ENCODE measurements around the gene FRMPD4. TPM values are rescaled to one million over a fixed set of nuclear protein-coding genes. Genes with fewer than 3 reads are reported as not detected.
A peak's percentile ranks its signal among the peaks of the same experiment; 100 is the strongest.

The FRMPD4 gene
- total RNA-seq, 1 donor from 2014 or later, result 1.2 TPM

- intact Hi-C loops (cut with DNase I), result no loop called here
- ATAC-seq (no peak), DNase-seq (ENCODE audit: missing footprints) (no peak)
These were observed 192.6 kb downstream of the FRMPD4 start for GRCh38 chrX:12330841-12331240.

GRCh38 chrX:12332786-12333347 lies 194.6 kb downstream of the FRMPD4 start:
- intact Hi-C loops (cut with DNase I), result no loop called here
- no peak for DNase-seq (ENCODE audit: missing footprints)
- ATAC-seq, result no peak

GRCh38 chrX:12339921-12340320 lies 201.6 kb downstream of the FRMPD4 start:
- no peak for ATAC-seq
- intact Hi-C loops (cut with DNase I), result no loop called here
- no peak for DNase-seq (ENCODE audit: missing footprints)

- ATAC-seq (no peak), DNase-seq (ENCODE audit: missing footprints) (no peak)
- intact Hi-C loops (cut with DNase I), result no loop called here
These were observed 206.7 kb downstream of the FRMPD4 start for GRCh38 chrX:12344954-12345353.

GRCh38 chrX:12349201-12349600 lies 210.9 kb downstream of the FRMPD4 start:
- no peak for DNase-seq (ENCODE audit: missing footprints)
- ATAC-seq, result no peak
- intact Hi-C loops (cut with DNase I), result no loop called here

- intact Hi-C loops (cut with DNase I), result no loop called here
- ATAC-seq, result no peak
- DNase-seq (ENCODE audit: missing footprints), result no peak
These were observed 214.6 kb downstream of the FRMPD4 start for GRCh38 chrX:12352922-12353321.

- intact Hi-C loops (cut with DNase I), result no loop called here
- ATAC-seq, result no peak
- DNase-seq (ENCODE audit: missing footprints), result no peak
These were observed 222.1 kb downstream of the FRMPD4 start for GRCh38 chrX:12360383-12360782.

GRCh38 chrX:12360986-12361598 lies 222.8 kb downstream of the FRMPD4 start:
- no peak for ATAC-seq
- intact Hi-C loops (cut with DNase I), result no loop called here

GRCh38 chrX:12363216-12363615 lies 224.9 kb downstream of the FRMPD4 start:
- ATAC-seq (no peak), DNase-seq (ENCODE audit: missing footprints) (no peak)
- intact Hi-C loops (cut with DNase I), result no loop called here

More at GRCh38 chrX:12360986-12361598, 222.8 kb downstream of the FRMPD4 start:
- no peak for DNase-seq (ENCODE audit: missing footprints)

GRCh38 chrX:12366440-12366839 lies 228.2 kb downstream of the FRMPD4 start:
- DNase-seq (ENCODE audit: missing footprints), result no peak
- intact Hi-C loops (cut with DNase I), result no loop called here
- no peak for ATAC-seq

- DNase-seq (ENCODE audit: missing footprints) (no peak), ATAC-seq (no peak)
- intact Hi-C loops (cut with DNase I), result no loop called here
These were observed 229.0 kb downstream of the FRMPD4 start for GRCh38 chrX:12367254-12367653.

GRCh38 chrX:12370497-12370986 lies 232.3 kb downstream of the FRMPD4 start:
- ATAC-seq (peak; percentile 74), DNase-seq (ENCODE audit: missing footprints) (peak; percentile 45)
- intact Hi-C loops (cut with DNase I), result no loop called here

GRCh38 chrX:12372111-12372510 lies 233.8 kb downstream of the FRMPD4 start:
- intact Hi-C loops (cut with DNase I), result no loop called here
- DNase-seq (ENCODE audit: missing footprints) (no peak), ATAC-seq (no peak)

GRCh38 chrX:12374286-12374685 lies 236.0 kb downstream of the FRMPD4 start:
- intact Hi-C loops (cut with DNase I), result no loop called here
- ATAC-seq (no peak), DNase-seq (ENCODE audit: missing footprints) (no peak)

- intact Hi-C loops (cut with DNase I), result no loop called here
- DNase-seq (ENCODE audit: missing footprints) (no peak), ATAC-seq (no peak)
These were observed 240.0 kb downstream of the FRMPD4 start for GRCh38 chrX:12378253-12378652.

GRCh38 chrX:12378706-12379105 lies 240.4 kb downstream of the FRMPD4 start:
- no peak for ATAC-seq
- intact Hi-C loops (cut with DNase I), result no loop called here
- DNase-seq (ENCODE audit: missing footprints), result no peak

GRCh38 chrX:12379671-12380070 lies 241.4 kb downstream of the FRMPD4 start:
- intact Hi-C loops (cut with DNase I), result no loop called here
- DNase-seq (ENCODE audit: missing footprints) (no peak), ATAC-seq (no peak)

GRCh38 chrX:12383196-12383595 lies 244.9 kb downstream of the FRMPD4 start:
- intact Hi-C loops (cut with DNase I), result no loop called here
- DNase-seq (ENCODE audit: missing footprints) (no peak), ATAC-seq (no peak)

- intact Hi-C loops (cut with DNase I), result no loop called here
- DNase-seq (ENCODE audit: missing footprints) (no peak), ATAC-seq (no peak)
These were observed 252.0 kb downstream of the FRMPD4 start for GRCh38 chrX:12390301-12390700.

- DNase-seq (ENCODE audit: missing footprints), result no peak
- ATAC-seq, result no peak
- intact Hi-C loops (cut with DNase I), result no loop called here
These were observed 258.3 kb downstream of the FRMPD4 start for GRCh38 chrX:12396584-12396983.

GRCh38 chrX:12400218-12400617 lies 261.9 kb downstream of the FRMPD4 start:
- ATAC-seq (no peak), DNase-seq (ENCODE audit: missing footprints) (no peak)
- intact Hi-C loops (cut with DNase I), result no loop called here
